HTR-8/SVneo (cell line): Measurements from ENCODE around the gene PAPSS1.

Source experiments
- DNase-seq: peaks from one replicate; pipeline ENCODE4 v3.0.0; 2011; ENCODE audit warnings: low spot score, mixed read lengths; ENCODE audit not compliant: insufficient read length
- FAIRE-seq: peaks from 2 replicates; lab custom pipeline; 2011; peaks lifted over from hg19 to GRCh38; lab: Jason Lieb, UNC

PAPSS1 gene

GRCh38 chr4:107719922-107720722 lies at the start of gene PAPSS1:
Gene PAPSS1 (minus strand): TSS chr4:107720234. CDS start chr4:107720179, 55 bp downstream.
- DNase-seq (peak; percentile 80), FAIRE-seq (no peak)

DNA sequence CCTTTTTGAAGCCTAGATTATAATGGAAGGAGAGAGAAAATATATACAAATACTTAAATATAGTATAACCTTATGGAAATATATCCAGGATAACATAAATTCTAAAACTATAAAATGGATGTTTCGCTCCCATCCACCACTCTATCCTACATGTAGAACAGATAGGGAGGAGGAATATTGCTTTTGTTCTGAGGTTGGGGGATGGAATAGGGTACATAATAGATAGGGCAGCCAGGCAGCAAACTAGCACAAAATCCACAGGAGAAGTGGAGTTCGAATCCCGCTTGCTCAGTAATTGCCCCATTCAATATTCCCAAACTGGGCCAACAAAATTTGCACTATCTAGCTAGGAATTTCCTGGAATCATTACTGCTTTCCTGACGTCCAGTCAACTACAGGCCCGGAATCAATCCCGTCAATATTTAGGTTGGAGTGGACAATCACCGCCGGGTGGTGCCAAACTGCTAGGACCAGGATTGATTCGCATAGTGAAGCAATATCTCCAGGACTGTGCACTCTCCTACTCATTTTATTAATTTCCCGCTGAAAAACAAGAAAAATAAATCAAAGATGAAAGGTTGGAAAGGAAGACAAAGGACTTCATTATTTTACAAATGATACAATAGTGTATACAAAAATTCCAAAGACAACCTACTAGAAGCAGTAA lies 40.4 kb upstream of the PAPSS1 start:
- no peak for FAIRE-seq
- no peak for DNase-seq

- DNase-seq (no peak), FAIRE-seq (no peak)
Observed at GRCh38 chr4:107757864-107758476, 37.9 kb upstream of the PAPSS1 start.

DNA sequence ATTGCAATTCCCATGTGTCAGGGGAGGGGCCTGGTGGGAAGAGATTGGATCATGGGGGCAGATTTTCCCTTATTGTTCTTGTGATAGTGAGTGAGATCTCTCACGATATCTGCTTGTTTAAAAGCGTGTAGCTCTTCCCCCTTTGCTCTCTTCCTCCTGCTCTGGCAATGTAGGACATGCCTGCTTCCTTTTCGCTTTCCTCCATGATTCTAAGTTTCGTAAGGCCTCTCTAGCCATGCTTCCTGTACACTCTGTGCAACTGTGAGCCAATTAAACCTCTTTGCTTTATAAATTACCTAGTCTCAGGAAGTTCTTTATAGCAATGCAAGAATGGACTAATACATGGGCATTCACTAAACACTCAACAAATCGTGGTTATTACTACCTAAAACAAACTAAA lies 37.2 kb upstream of the PAPSS1 start:
- DNase-seq (no peak), FAIRE-seq (no peak)

DNA sequence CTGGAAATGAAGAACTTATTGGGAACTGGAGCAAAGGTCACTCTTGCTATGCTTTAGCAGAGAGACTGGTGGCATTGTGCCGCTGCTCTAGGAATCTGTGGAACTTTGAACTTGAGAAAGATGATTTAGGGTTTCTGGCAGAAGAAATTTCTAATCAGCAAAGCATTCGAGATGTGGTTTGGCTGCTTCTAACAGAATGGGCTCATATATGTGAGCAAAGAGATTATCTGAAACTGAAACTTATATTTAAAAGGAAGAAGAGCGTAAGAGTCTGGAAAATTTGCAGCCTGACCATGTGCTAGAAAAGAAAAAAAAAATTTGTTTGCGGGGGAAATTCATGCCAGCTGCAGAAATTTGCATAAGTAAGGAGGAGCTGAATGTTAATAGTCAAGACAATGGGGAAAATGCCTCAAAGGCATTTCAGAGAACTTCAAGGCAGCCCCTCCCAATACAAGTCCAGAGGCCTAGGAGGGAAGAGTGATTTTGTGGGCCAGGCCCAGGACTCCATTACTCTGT lies 35.9 kb upstream of the PAPSS1 start:
- FAIRE-seq, result no peak
- no peak for DNase-seq

DNA sequence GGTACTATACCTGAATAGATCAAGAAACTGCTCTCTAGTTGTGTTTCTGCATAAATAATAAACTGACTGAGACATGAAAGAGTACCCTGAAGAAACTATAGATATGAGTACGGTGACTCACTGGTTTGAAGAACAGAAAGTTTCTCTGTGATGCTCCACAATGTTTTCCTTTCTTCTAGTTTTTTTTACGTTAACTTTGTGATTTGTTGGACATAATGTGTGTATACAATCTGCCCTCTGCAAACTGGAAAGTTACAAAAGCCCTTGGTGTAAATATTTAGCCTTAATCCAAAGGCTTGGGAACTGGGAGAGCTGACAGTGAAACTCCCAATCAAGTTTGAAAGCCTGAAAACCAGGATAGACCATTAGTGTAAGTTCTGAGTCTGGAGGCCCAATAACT lies 31.6 kb upstream of the PAPSS1 start:
- FAIRE-seq (no peak), DNase-seq (no peak)

GRCh38 chr4:107747748-107748486 lies 27.9 kb upstream of the PAPSS1 start:
- no peak for FAIRE-seq
- DNase-seq, result no peak

DNA sequence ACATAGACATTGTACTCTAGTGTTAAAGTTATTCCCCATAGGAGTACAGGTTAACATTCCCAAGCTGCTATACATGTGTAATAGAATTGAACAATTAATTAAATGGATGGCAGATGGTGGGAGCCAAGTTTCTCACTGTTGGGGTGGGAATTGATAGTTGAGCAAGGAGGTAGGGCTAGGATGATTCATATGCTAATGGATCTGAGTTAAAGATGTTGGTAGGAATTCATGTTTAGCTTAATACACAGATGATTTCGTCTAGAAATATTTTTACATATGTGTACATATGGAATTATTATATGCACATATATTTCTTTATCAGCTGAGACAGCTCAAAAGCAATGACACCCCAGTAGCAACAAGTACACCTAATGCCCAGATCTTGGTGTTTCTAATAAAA lies 26.1 kb upstream of the PAPSS1 start:
- DNase-seq (no peak), FAIRE-seq (no peak)

- no peak for DNase-seq
- FAIRE-seq, result no peak
Observed at GRCh38 chr4:107744532-107744931, 24.5 kb upstream of the PAPSS1 start.

DNA sequence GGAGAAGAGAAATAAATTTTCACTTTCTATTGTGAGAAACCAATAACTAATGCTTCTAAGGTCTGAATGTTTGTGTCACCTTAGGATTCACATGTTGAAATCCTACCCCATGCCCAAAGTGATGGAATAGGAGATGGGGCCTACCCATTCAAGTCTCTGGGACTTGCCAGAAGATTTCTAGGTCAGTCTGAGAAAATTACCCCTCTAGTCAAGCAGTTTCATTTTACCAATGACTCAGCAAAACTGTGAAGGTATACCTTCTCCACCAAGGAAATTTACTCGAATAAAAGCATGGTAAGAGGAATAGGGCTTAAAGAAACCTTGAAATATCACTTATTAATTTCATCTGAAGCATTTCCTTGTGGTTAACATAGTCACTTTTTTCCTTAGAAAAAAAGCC lies 23.5 kb upstream of the PAPSS1 start:
- DNase-seq, result no peak
- FAIRE-seq, result no peak

DNA sequence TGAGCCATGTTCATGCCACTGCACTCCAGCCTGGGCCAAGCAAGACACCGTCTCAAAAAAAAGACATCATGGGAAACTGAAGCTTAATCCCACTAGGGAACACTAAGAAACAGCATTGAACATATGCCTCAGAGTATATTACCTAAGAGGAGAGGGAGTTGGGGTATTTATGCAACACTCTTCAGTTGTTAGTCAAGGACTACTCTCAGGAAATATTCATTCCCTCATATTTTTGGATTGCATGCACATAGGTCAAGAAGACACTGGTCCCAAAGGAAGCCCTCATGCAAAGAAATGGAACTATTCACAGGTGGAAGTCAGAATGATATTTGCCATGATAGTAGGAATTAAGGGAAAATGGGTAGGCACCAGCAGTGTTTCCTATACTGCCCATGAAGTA lies 22.8 kb upstream of the PAPSS1 start:
- FAIRE-seq (no peak), DNase-seq (no peak)

DNA sequence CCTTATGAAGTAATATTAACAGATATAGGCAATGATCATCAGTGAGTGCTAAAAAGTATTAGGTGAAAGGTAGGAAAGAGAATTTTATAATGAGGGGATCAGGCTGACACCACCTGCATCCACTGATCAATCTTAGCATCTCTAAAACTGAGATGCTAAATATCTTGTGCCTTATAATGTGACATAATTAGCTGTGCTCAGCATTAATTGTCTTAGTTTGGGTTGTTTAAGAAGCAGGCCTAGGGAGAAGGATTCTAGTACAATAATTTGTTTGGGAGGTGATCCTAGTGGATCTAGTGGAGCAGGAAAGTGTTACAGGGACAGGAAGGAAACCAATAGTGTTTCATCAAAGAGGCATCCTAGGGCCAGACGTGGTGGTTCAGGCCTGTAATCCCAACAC lies 22.2 kb upstream of the PAPSS1 start:
- DNase-seq (no peak), FAIRE-seq (no peak)

GRCh38 chr4:107740950-107741701 lies 21.1 kb upstream of the PAPSS1 start:
- FAIRE-seq (no peak), DNase-seq (no peak)

DNA sequence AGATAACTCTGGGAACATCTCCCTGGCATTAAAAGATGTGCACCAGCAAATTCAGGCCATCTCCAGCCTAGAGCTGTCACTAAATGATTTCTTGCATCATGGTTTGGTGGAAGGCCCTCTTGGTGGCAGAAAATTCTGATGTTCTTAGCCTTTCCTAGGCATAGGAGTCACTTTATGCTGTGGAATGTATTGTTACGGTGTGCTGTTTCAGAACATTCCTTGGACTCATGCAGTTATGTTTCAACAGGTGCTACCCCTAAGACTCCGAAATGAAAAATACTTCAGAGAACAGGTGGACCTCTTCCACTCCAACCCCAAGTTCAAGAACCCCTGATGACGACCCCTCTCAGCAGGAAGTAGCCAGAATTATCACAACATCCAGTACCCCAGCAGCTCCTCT lies 20.3 kb upstream of the PAPSS1 start:
- FAIRE-seq (no peak), DNase-seq (no peak)

DNA sequence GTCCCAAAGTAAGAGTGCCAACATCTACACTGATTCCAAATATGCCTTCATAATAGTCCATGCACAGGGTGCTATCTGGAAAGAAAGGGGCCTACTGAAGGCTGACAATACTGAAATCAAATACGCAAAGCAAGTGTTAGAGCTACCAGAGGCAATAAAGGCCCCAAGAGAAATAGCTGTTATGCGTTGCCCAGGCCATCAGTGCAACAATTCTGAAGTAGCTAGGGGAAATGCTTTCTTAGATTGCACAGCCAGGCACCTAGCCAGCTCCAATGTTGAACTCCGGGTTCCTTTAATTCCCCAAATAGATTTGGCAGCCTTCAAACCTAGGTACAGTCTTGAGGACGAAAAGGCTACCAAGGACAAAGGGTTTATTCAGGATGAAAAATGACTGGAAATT lies 17.4 kb upstream of the PAPSS1 start:
- FAIRE-seq, result no peak
- DNase-seq, result no peak

- FAIRE-seq (no peak), DNase-seq (peak; percentile 51)
Observed at GRCh38 chr4:107736924-107737448, 17.0 kb upstream of the PAPSS1 start.

DNA sequence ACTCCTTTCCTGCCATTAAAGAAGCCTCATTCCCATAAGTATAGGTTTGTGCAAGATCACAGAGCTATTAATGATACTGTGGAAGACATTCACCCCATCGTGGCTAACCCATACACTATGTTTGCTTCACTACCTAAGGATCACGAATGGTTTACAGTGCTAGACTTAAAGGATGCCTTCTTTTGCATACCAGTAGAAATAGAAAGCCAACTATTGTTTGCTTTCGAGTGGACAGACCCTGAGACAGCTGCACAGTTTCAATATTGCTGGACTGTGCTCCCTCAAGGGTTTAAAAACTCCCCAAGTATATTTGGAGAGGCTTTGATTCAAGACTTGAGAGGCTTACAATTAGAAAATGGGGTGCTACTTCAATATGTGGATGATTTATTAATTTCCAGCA lies 16.0 kb upstream of the PAPSS1 start:
- FAIRE-seq (no peak), DNase-seq (no peak)

DNA sequence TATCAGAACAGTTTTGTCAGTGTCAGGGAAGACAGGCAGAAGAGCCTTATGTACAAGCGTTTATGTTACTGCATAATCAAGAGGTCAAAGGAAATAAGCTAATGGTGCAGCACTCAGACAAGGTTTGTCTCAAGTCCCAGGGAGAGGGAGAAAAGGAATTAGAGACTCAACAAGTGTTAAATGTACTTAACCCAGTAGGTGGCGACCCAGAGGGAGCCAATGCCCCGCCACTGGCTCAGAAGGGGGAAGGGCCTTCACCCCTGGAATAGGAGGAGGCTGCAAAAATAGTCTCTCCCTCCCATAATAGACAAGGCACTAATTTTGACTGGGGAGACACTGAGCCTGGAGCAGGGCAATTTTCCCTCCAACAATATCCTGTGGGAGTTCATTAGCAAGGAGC lies 14.1 kb upstream of the PAPSS1 start:
- DNase-seq (no peak), FAIRE-seq (no peak)

DNA sequence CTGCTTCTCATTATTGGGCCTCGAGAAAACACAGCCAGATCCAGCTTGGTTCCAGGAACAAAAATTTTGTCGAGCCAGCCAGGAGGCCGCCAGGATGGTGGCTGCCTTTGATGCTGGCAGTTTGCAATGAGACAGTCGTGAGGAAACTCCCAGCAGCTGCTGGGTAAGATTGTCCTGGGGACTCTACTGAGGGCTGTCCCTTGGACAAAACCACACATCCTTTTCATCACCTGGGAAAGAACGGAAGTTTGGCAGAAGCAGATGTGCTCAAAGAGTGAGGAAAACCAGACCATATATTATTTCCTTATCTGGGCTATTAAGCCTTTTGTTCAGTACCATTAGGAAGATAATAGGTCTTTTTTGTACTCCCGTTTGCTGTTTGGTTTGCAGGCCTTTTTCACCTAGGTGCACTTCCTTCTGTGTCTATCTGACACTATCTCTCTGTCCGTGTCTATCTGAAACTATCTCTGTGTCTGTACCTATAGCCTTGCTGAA lies 13.4 kb upstream of the PAPSS1 start:
- FAIRE-seq (no peak), DNase-seq (no peak)
